PC-3 (cell line): Measurements from ENCODE around the gene RPL37.

Experiments used
- CTCF ChIP-seq: fragments of 300-600 bp; sonication (generic); conservative IDR thresholded peaks from 2 replicates; pipeline ENCODE4 v1.5.1; 2017; ENCODE audit warnings: antibody characterized with exemption, low read depth, mild to moderate bottlenecking, low read length
- EZH2phosphoT487 ChIP-seq: fragments of 300-600 bp; sonication (generic); IDR thresholded peaks from 2 replicates; pipeline ENCODE4 v1.6.1; 2018; ENCODE audit warnings: mild to moderate bottlenecking, antibody characterized with exemption, low read length, borderline replicate concordance

DNA sequence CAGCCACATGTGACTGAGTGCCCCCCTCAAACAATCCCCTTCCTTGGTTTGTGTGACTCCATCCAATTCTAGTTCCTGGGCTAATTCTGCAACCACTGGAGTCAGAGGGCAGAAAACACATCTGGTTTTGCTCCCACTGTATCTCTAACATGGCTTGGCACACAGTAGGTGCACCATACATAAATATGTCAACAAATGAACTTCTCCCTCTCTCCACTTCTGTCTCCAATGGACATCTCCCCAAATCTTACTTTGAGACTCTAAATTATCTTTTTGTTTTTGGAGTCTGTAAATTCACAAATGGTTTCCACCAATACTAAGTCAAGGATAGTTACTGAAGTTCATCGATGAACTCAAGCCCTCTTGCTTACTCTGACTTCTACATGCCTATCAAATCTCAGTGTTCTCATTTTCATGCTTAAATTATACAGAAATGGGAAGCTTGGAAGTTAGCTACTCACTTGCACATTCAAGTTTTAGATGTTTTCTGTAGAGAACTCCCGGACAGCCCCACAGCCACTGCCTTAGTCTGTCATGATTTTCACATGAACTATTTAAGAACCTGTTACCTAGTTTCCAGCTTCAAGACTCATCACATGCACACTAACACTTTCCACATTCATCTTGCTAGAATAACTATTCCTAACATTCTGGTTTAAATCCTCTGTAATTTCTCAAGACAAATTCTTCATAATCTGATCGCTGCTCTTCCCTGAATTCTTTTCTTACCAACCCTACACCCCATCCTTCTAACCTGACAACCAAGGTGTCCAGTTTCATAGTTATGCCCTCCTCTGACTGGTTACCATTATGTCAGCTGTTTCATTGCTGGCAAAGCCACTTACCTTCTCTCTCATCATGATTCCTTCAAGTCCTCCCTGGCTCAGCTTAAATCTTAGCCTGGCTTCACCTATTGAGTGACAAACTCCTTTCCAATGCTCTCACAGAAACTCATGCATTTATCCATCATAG lies 6.0 kb downstream of the RPL37 start:
- TF ChIP-seq EZH2phosphoT487 = no peak
- no peak for TF ChIP-seq CTCF
